Retinal pigment epithelial cell (primary cell): ENCODE data around the gene PTPRH.
"Not testable (repeated sequence)": the region's sequence is repeated elsewhere in the genome, so short reads cannot be mapped to it uniquely, and the experiment has no call there.

Experiments used
- DNase-seq: peaks from one replicate; pipeline ENCODE4 v3.0.0-alpha.2; 2010; ENCODE audit warnings: low read depth
- H3K4me3 ChIP-seq: 2 replicates; pipeline ENCODE4 v1.5.1; 2011; ENCODE audit warnings: mild to moderate bottlenecking, low read length, control low read depth, moderate library complexity
- TF ChIP-seq, protein P1 (sequence below): conservative IDR thresholded peaks from 2 replicates; pipeline ENCODE4 v1.5.1; 2011; ENCODE audit warnings: low read depth, low read length, control low read depth, inconsistent platforms

Gene PTPRH

DNA sequence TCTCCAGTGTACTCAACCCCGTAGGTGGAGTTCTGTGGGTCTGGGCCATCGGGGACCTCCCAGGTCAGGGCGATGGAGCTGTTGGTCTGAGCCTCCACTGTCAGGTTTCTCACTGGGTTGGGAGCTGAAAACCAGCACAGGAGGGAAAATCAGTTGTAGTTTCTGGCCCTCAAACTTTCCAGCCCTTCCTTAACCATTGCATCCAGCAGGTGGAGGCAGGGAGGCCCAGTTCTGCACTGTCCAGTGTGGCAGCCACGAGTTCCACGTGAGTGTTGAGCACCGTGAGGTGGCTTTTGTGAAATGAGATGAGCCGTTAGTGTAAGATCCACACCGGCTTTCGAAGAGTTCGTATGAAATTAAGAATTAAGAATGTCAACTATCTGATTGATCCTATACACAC lies 7.1 kb downstream of the PTPRH start:
- not testable (repeated sequence) for H3K4me3 ChIP-seq, DNase-seq
- TF ChIP-seq, protein P1, sequence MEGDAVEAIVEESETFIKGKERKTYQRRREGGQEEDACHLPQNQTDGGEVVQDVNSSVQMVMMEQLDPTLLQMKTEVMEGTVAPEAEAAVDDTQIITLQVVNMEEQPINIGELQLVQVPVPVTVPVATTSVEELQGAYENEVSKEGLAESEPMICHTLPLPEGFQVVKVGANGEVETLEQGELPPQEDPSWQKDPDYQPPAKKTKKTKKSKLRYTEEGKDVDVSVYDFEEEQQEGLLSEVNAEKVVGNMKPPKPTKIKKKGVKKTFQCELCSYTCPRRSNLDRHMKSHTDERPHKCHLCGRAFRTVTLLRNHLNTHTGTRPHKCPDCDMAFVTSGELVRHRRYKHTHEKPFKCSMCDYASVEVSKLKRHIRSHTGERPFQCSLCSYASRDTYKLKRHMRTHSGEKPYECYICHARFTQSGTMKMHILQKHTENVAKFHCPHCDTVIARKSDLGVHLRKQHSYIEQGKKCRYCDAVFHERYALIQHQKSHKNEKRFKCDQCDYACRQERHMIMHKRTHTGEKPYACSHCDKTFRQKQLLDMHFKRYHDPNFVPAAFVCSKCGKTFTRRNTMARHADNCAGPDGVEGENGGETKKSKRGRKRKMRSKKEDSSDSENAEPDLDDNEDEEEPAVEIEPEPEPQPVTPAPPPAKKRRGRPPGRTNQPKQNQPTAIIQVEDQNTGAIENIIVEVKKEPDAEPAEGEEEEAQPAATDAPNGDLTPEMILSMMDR, result peak; percentile 28

GRCh38 chr19:55199620-55200204 lies 9.6 kb downstream of the PTPRH start:
- DNase-seq, result no peak
- H3K4me3 ChIP-seq, result no peak overlapping the region
- TF ChIP-seq, protein P1, result no peak

- no peak overlapping the region for H3K4me3 ChIP-seq
- DNase-seq, result no peak
- TF ChIP-seq, protein P1, result no peak
Observed at GRCh38 chr19:55198651-55199050, 10.7 kb downstream of the PTPRH start.

- TF ChIP-seq, protein P1, result no peak
- no peak for DNase-seq
- H3K4me3 ChIP-seq, result no peak overlapping the region
Observed at GRCh38 chr19:55197528-55197927, 11.8 kb downstream of the PTPRH start.

GRCh38 chr19:55196803-55197202 lies 12.5 kb downstream of the PTPRH start:
- no peak overlapping the region for H3K4me3 ChIP-seq
- DNase-seq, result no peak
- TF ChIP-seq, protein P1, result no peak

GRCh38 chr19:55193481-55193880 lies 15.8 kb downstream of the PTPRH start:
- DNase-seq, result no peak
- TF ChIP-seq, protein P1, result no peak
- no peak overlapping the region for H3K4me3 ChIP-seq

DNA sequence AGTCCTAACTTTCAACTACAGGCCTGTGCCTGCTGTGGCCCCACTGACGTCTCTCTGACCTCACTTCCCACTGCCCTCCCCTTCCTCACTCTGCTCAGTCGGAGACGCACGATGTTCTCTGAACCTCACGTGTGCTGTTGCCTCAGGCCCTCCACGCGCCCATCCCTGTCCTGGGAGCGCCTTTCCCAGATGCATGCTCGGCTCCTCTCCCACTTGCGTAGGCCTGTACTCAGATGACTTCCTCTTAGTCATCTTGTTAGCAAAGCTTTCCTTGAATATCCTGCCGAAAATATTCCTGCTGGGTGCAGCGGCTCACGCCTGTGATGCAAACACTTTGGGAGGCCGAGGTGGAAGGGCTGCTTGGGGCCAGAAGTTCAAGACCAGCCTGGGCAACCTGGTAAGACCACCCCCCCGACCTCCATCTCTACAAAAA lies 19.9 kb downstream of the PTPRH start:
- peak; percentile 80 for DNase-seq
- no peak overlapping the region for H3K4me3 ChIP-seq

More for the DNA sequence above, 19.9 kb downstream of the PTPRH start:
- TF ChIP-seq, protein P1, result no peak
